VCaP (cell line): ENCODE data around the gene POFUT1.

Experiments used
- H3K27ac ChIP-seq: fragments of 450-650 bp; 2 replicates; pipeline ENCODE4 v1.5.1; 2017
- CTCF ChIP-seq: fragments of 450-650 bp; conservative IDR thresholded peaks from 2 replicates; pipeline ENCODE4 v1.5.1; 2017; ENCODE audit warnings: mild to moderate bottlenecking, moderate library complexity

POFUT1 gene

DNA sequence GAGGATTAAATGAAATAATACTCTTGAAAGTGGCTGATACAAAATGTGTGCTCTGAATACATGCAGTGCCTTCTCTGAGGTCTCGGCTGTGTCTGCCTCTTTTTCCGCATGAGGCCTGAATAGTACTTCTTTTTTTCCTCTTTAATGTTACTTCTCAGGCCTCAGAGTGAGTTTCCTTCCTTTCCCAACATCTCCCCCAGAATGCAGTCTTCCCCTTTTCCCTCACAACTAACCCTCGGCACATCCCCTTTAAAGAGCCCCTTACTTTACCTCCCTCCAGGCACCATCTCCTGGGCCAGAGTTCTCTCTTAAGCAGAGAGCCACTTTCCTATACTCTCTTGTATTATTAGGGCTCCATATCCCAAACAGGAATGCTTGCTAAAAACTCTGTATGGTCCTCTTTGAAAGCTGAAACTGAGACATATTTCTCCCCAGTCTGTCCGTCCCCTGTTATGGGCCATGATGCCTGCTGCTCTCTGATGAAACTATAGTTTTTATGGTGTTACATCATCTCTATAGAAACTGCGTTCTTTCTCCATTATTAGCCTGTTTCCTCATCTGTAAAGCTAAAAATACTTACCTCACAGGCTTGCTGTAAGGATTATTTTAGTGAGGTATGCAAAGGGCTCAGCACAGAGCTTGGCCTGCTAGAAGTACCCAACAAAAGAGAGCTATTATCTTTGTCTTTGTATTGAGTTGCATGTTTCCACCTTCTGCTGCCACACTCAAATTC is 2.4 kb upstream of the POFUT1 start:
- H3K27ac ChIP-seq = peak overlapping the region; percentile 97

DNA sequence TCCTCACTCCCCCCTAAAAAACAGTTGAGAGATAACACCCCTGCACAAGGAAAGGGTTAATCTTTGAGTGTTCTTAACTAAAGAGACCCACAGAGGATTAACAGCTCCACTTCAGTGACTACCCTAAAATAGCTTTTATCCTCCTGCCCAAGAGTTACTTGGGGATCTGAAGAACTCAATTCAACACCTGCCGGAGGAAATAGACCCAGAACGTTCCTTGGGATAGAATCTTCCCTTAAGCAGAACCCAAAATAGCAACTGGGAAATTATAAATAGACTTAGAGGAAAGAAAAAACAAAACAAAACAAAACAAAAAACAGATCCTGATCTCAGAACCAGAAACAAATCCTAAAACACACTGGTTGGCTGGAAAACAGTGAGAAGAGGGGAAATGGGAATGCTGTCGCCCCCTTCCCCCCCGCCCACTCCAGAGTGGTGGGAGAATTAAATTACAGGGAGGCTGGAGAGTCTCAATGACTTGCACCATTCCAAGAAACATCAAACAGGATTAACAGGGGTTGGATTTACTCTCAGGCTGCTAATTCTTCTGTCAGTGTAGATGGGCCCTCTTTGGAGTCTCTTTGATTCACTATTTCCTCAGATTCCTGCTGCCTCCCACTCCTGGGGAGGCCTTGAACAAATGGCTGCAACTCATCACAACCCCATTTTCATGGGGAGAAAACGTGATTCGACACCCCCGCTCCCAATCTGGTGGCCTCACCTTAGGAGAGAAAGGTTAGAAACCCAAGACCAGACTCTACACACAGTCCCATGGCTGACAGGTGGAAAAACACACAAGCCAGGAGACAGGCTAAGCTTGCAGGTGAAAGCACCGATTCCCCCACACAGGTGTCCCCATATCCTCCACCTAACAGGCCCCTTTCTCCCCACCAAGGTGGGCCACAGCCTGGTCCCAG is 1.6 kb upstream of the POFUT1 start:
- peak overlapping the region; percentile 97 for H3K27ac ChIP-seq
- TF ChIP-seq CTCF = no peak

More for the DNA sequence above, 2.4 kb upstream of the POFUT1 start:
- no peak for TF ChIP-seq CTCF

DNA sequence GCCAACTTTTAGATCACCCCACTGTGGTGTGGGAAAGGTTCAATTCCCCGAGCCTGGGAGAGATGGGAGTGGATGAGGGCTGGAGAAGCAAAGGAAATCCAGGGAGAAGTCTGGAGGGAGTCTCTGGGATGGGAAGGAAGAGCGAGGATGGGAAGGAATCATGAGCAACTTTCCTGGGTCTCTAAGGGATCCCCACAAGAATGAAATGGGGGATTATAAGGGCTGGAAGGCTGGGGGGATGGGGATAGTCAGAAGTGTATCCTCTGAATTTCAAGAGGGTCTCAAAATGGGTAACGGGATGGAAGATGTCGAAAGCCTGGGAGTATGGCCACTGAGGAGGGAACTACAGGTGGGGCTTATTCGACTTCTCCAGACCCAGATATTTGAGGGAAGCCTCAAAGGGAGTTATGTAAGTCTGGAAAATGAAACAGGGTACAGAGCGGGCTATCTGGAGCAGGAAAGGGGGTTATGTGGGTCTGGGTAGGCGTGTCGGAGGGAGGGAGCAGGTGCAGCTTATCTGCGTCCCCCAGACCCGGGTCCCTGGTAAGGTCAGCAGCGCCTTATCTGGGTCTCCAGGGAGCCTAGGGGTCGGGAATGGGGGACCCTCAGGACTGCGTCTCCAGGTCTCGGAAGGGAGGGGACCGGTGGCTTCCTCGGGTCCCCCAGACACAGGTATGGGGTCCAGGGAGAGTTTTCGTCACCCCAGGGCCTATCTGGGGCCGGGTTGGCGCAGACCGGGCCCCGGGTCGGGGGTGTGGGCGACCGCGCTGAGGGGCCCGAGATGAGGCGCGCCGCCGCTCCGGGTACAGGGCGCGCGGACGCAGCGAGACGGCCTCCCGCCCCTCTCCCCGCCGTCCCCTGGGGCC is 687 bp upstream of the POFUT1 start:
- H3K27ac ChIP-seq = peak overlapping the region; percentile 97
- no peak for TF ChIP-seq CTCF

- H3K27ac ChIP-seq = peak overlapping the region; percentile 97
- TF ChIP-seq CTCF = no peak
Measured at GRCh38 chr20:32208499-32209154, 947 bp downstream of the POFUT1 start.

DNA sequence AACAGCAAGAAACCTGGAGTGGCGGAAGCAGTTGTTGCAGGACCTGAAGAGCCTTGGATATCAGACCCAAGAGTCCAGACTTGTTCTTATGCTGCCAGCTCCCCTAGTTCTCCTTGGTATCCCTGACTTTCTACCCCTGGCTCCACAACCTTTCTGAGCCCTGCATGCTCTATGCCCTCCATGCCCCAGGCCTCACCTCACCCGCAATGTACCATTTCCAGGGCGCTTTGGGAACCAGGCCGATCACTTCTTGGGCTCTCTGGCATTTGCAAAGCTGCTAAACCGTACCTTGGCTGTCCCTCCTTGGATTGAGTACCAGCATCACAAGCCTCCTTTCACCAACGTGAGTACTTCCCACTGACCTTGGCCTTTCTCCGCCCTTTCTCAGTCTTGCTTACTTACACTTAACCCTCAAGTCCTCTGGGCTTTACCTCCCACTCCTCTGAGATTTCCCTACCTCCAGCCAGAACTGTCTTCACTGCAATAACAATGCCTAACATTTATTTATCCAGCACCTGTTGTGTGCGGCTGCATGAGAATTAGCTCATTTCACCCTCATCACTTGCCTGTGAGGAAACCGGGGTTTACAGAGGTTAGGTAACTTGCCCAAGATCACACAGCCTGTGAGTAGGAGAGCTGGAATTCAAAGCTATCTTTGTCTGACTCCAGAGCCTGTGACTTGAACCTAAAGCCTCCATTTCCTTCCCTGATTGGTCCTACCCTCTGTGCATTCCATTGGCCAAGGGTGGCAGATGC is 2.3 kb downstream of the POFUT1 start:
- no peak for TF ChIP-seq CTCF
- no peak overlapping the region for H3K27ac ChIP-seq

- no peak for TF ChIP-seq CTCF
- no peak overlapping the region for H3K27ac ChIP-seq
Measured at GRCh38 chr20:32213870-32214269, 6.2 kb downstream of the POFUT1 start.
